ENCODE measurements around the gene NR3C2.

- TF ChIP-seq EZH2 (IDR thresholded peaks at IDR 0.05) (no peak), POLR2AphosphoS5 (IDR thresholded peaks at IDR 0.05; ENCODE audit: borderline replicate concordance, low read depth, low read length) (no peak)
Observed at GRCh38 chr4:148346657-148347056, 95.6 kb downstream of the NR3C2 start.
